GM23338 (cell line): ENCODE measurements around the gene PYGB. TPM values are rescaled to one million over a fixed set of nuclear protein-coding genes. Genes with fewer than 3 reads are reported as not detected.

Source experiments
- ATAC-seq: fragments of 200-7000 bp; cut with Tn5 transposase; 3 replicates; pipeline ENCODE4 v1.9.1; 2020
- DNase-seq: peaks from one replicate; pipeline ENCODE4 v3.0.0-alpha.2; 2015; ENCODE audit warnings: low spot score
- H2AFZ ChIP-seq: fragments of 200-600 bp; sonication (generic); 2 replicates; pipeline ENCODE4 v1.8.0; 2016; ENCODE audit warnings: antibody characterized with exemption, mild to moderate bottlenecking, moderate library complexity
- H3F3A ChIP-seq: fragments of 200-600 bp; sonication (generic); replicated peaks from 2 replicates; pipeline ENCODE4 v1.8.0; 2017; ENCODE audit warnings: antibody characterized with exemption, mixed run types, low read depth
- H3K27ac ChIP-seq: fragments of 200-600 bp; sonication (generic); 2 replicates; pipeline ENCODE4 v1.6.1; 2016; ENCODE audit warnings: low read depth
- H3K27me3 ChIP-seq: fragments of 200-600 bp; sonication (generic); 2 replicates; pipeline ENCODE4 v1.8.0; 2016; ENCODE audit warnings: mild to moderate bottlenecking, mixed run types, moderate library complexity; ENCODE audit not compliant: insufficient read depth
- H3K36me3 ChIP-seq: fragments of 200-600 bp; sonication (generic); 2 replicates; pipeline ENCODE4 v1.8.0; 2016; ENCODE audit warnings: mild to moderate bottlenecking; ENCODE audit not compliant: insufficient read depth
- H3K4me1 ChIP-seq: fragments of 200-600 bp; sonication (generic); 2 replicates; pipeline ENCODE4 v1.8.0; 2016; ENCODE audit warnings: mild to moderate bottlenecking, moderate library complexity; ENCODE audit not compliant: insufficient read depth
- H3K4me2 ChIP-seq: fragments of 200-600 bp; sonication (generic); 2 replicates; pipeline ENCODE4 v1.7.1; 2017; ENCODE audit warnings: mixed run types
- H3K4me3 ChIP-seq: fragments of 200-600 bp; sonication (generic); 2 replicates; pipeline ENCODE4 v1.6.1; 2016; ENCODE audit warnings: mixed run types
- H3K79me2 ChIP-seq: fragments of 200-600 bp; sonication (generic); replicated peaks from 2 replicates; pipeline ENCODE4 v1.8.0; 2017; ENCODE audit warnings: mild to moderate bottlenecking; ENCODE audit not compliant: insufficient read depth
- H3K9me2 ChIP-seq: fragments of 200-600 bp; sonication (generic); 2 replicates; pipeline ENCODE4 v1.8.0; 2017; ENCODE audit not compliant: insufficient read depth
- H4K20me1 ChIP-seq: fragments of 200-600 bp; sonication (generic); replicated peaks from 2 replicates; pipeline ENCODE4 v1.8.0; 2017; ENCODE audit warnings: mild to moderate bottlenecking; ENCODE audit not compliant: insufficient read depth
- H3K27ac Mint-ChIP-seq: 2 replicates; pipeline ENCODE4 v1.8.0; 2020; ENCODE audit warnings: inconsistent platforms, mild to moderate bottlenecking, moderate library complexity, mixed read lengths
- H3K27me3 Mint-ChIP-seq: 3 replicates; pipeline ENCODE4 v1.8.0; 2022; ENCODE audit warnings: low read depth, mild to moderate bottlenecking, moderate library complexity, mixed read lengths, inconsistent platforms; ENCODE audit not compliant: insufficient read depth, poor library complexity
- H3K36me3 Mint-ChIP-seq: 3 replicates; pipeline ENCODE4 v1.8.0; 2021; ENCODE audit warnings: low read depth, mild to moderate bottlenecking, inconsistent platforms, moderate library complexity, mixed read lengths
- H3K4me1 Mint-ChIP-seq: 3 replicates; pipeline ENCODE4 v1.8.0; 2020; ENCODE audit warnings: mild to moderate bottlenecking, inconsistent platforms, mixed read lengths
- H3K4me3 Mint-ChIP-seq: 3 replicates; pipeline ENCODE4 v1.8.0; 2021; ENCODE audit warnings: moderate library complexity, mild to moderate bottlenecking, inconsistent platforms, mixed read lengths
- H3K9me3 Mint-ChIP-seq: 3 replicates; pipeline ENCODE4 v1.8.0; 2020; ENCODE audit warnings: moderate library complexity, mild to moderate bottlenecking, inconsistent platforms, mixed read lengths
- CREB1 ChIP-seq: fragments of 250-450 bp; sonication (Bioruptor Pico); IDR thresholded peaks from 2 replicates; pipeline ENCODE4 v1.5.0; 2020; ENCODE audit warnings: low read depth, mild to moderate bottlenecking, moderate library complexity
- EZH2 ChIP-seq: fragments of 200-600 bp; sonication (generic); IDR thresholded peaks from one replicate; pipeline ENCODE4 v1.8.0; 2017; ENCODE audit warnings: antibody characterized with exemption, mild to moderate bottlenecking, low read depth; ENCODE audit not compliant: unreplicated experiment
- EZH2phosphoT487 ChIP-seq: fragments of 200-600 bp; sonication (generic); IDR thresholded peaks from one replicate; pipeline ENCODE4 v1.8.1; 2018; ENCODE audit warnings: antibody characterized with exemption; ENCODE audit not compliant: unreplicated experiment
- JUNB ChIP-seq: IDR thresholded peaks from one replicate; pipeline ENCODE4 v1.6.1; 2016; ENCODE audit warnings: antibody characterized with exemption; ENCODE audit not compliant: unreplicated experiment
- NANOG ChIP-seq: IDR thresholded peaks from 2 replicates; pipeline ENCODE4 v1.6.1; 2016; ENCODE audit warnings: antibody characterized with exemption, borderline replicate concordance
- POLR2AphosphoS5 ChIP-seq: IDR thresholded peaks from 2 replicates; pipeline ENCODE4 v1.6.1; 2016; ENCODE audit warnings: antibody characterized with exemption, low read depth
- STAT1 ChIP-seq: IDR thresholded peaks from one replicate; pipeline ENCODE4 v1.6.1; 2016; ENCODE audit warnings: antibody characterized with exemption; ENCODE audit not compliant: unreplicated experiment
- ZNF114 ChIP-seq: fragments of 250-450 bp; sonication (Bioruptor Pico); IDR thresholded peaks from 2 replicates; pipeline ENCODE4 v1.5.0; 2020; ENCODE audit warnings: mild to moderate bottlenecking, moderate library complexity
- ZNF331 ChIP-seq: fragments of 250-450 bp; sonication (Bioruptor Pico); IDR thresholded peaks from 2 replicates; pipeline ENCODE4 v1.5.0; 2020; ENCODE audit warnings: low read depth, mild to moderate bottlenecking, moderate library complexity
- polyA plus RNA-seq: library from polyadenylated mRNA; unstranded; fragments of >200 nt; fragmentation: Nextera tagmentation; extraction: Ambion mirVana; gene quantifications from 2 replicates; pipeline ENCODE4 v1.2.1, GENCODE V29; 2016
- total RNA-seq: library from RNA; depleted of rRNA; stranded (reverse); fragments of >200 nt; shearing (Covaris generic); gene quantifications from 2 replicates; pipeline ENCODE4 v1.2.3, GENCODE V29; 2014
- TF ChIP-seq, protein P1 (sequence below): fragments of 250-450 bp; sonication (Bioruptor Pico); IDR thresholded peaks from 2 replicates; pipeline ENCODE4 v1.5.0; 2020; ENCODE audit warnings: mild to moderate bottlenecking, moderate library complexity
- TF ChIP-seq, protein P2 (sequence below): IDR thresholded peaks from 2 replicates; pipeline ENCODE4 v1.6.1; 2016; ENCODE audit warnings: antibody characterized with exemption
- TF ChIP-seq, protein P3 (sequence below), 2 experiments: fragments of 200-600 bp in 1 of 2; sonication (generic) in 1 of 2; conservative IDR thresholded peaks; 2 replicates each; pipeline versions ENCODE4 v1.5.1 to v1.6.1; 2016 to 2017; ENCODE audit warnings: antibody characterized with exemption in 2 of 2, low read depth in 2 of 2, mild to moderate bottlenecking in 2 of 2, moderate library complexity in 1 of 2
- TF ChIP-seq, protein P4 (sequence below): IDR thresholded peaks from one replicate; pipeline ENCODE4 v1.6.1; 2018; ENCODE audit warnings: antibody characterized with exemption; ENCODE audit not compliant: unreplicated experiment

The PYGB gene
- total and polyA plus RNA-seq, 2 experiments from 2014 or later: 15.6 to 64.0 TPM

DNA sequence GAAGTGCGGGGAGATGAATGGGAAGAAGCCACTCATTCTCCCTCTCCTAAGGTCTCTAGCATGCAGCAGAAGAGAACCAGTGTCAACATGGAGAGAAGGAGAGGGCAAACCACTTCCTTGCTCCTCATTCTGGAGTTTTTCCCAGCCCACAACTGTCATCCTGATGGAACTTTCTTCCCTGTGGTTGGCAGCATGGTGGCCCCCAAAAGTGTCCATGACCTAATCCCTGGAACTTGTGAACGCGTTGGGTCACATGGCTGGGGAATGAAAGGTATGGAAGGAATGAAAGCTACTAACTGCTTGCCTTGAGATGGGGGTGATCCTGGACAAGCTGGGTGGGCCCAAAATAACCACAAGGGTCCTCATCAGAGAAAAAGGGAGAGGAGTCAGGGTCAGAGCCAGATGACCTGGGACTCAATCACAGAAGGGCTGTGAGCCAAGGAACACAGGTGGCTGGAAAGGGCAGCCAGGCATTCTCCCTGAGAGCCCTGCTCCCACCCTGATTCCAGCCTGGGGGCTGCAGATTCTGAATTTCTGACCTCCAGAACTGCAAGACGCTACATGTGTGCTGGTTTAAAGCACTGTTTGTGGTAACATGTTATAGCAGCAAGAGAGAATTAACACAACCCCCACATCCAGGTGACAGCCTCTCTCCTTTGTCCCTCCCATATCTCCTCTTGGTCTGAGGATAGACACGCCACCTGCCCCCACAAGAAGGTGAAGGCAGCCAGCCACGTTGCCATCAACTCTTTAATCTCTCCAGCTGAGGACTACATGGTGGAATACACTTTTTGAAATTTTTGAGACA, 63.2 kb downstream of the PYGB start:
- Histone ChIP-seq H3K4me1 (no peaks in the 10 kb centered on the region), H2AFZ (no peak overlapping the region), H3K79me2 (no peaks in the 10 kb centered on the region), H3K4me3 (no peak overlapping the region), H3F3A (no peaks in the 10 kb centered on the region), H3K27ac (no peak overlapping the region), H3K36me3 (0 out of 2 replicates have a peak, but pooled peaks cover 4% of the 10 kb centered on the region), H3K9me2 (no peaks in the 10 kb centered on the region), H3K27me3 (no peaks in the 10 kb centered on the region), H4K20me1 (0 out of 2 replicates have a peak, but pooled peaks cover 8% of the 10 kb centered on the region), H3K4me2 (no peak overlapping the region)
- Mint-ChIP-seq H3K9me3 (peaks cover 5% of the 10 kb centered on the region; the same call in 2 of the 3 replicates), H3K4me3 (no peak overlapping the region), H3K27me3 (peaks cover 12% of the 10 kb centered on the region), H3K27ac (peak overlapping the region; percentile 57; the same call in 1 of the 2 replicates), H3K36me3 (peaks cover 59% of the 10 kb centered on the region), H3K4me1 (peaks cover 12% of the 10 kb centered on the region)
- ATAC-seq (no peak), DNase-seq (no peak)
- TF ChIP-seq POLR2AphosphoS5 (no peak), NANOG (no peak), STAT1 (no peak), EZH2phosphoT487 (no peak), ZNF114 (CRISPR knock-in tag) (no peak), EZH2 (no peak), ZNF331 (no peak), CREB1 (no peak), JUNB (no peak)
- TF ChIP-seq, protein P1, sequence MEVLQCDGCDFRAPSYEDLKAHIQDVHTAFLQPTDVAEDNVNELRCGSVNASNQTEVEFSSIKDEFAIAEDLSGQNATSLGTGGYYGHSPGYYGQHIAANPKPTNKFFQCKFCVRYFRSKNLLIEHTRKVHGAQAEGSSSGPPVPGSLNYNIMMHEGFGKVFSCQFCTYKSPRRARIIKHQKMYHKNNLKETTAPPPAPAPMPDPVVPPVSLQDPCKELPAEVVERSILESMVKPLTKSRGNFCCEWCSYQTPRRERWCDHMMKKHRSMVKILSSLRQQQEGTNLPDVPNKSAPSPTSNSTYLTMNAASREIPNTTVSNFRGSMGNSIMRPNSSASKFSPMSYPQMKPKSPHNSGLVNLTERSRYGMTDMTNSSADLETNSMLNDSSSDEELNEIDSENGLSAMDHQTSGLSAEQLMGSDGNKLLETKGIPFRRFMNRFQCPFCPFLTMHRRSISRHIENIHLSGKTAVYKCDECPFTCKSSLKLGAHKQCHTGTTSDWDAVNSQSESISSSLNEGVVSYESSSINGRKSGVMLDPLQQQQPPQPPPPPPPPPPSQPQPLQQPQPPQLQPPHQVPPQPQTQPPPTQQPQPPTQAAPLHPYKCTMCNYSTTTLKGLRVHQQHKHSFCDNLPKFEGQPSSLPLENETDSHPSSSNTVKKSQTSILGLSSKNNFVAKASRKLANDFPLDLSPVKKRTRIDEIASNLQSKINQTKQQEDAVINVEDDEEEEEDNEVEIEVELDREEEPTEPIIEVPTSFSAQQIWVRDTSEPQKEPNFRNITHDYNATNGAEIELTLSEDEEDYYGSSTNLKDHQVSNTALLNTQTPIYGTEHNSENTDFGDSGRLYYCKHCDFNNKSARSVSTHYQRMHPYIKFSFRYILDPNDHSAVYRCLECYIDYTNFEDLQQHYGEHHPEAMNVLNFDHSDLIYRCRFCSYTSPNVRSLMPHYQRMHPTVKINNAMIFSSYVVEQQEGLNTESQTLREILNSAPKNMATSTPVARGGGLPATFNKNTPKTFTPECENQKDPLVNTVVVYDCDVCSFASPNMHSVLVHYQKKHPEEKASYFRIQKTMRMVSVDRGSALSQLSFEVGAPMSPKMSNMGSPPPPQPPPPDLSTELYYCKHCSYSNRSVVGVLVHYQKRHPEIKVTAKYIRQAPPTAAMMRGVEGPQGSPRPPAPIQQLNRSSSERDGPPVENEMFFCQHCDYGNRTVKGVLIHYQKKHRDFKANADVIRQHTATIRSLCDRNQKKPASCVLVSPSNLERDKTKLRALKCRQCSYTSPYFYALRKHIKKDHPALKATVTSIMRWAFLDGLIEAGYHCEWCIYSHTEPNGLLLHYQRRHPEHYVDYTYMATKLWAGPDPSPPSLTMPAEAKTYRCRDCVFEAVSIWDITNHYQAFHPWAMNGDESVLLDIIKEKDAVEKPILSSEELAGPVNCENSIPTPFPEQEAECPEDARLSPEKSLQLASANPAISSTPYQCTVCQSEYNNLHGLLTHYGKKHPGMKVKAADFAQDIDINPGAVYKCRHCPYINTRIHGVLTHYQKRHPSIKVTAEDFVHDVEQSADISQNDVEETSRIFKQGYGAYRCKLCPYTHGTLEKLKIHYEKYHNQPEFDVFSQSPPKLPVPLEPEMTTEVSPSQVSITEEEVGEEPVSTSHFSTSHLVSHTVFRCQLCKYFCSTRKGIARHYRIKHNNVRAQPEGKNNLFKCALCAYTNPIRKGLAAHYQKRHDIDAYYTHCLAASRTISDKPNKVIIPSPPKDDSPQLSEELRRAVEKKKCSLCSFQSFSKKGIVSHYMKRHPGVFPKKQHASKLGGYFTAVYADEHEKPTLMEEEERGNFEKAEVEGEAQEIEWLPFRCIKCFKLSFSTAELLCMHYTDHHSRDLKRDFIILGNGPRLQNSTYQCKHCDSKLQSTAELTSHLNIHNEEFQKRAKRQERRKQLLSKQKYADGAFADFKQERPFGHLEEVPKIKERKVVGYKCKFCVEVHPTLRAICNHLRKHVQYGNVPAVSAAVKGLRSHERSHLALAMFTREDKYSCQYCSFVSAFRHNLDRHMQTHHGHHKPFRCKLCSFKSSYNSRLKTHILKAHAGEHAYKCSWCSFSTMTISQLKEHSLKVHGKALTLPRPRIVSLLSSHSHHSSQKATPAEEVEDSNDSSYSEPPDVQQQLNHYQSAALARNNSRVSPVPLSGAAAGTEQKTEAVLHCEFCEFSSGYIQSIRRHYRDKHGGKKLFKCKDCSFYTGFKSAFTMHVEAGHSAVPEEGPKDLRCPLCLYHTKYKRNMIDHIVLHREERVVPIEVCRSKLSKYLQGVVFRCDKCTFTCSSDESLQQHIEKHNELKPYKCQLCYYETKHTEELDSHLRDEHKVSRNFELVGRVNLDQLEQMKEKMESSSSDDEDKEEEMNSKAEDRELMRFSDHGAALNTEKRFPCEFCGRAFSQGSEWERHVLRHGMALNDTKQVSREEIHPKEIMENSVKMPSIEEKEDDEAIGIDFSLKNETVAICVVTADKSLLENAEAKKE (CRISPR knock-in tag): no peak
- TF ChIP-seq, protein P2, sequence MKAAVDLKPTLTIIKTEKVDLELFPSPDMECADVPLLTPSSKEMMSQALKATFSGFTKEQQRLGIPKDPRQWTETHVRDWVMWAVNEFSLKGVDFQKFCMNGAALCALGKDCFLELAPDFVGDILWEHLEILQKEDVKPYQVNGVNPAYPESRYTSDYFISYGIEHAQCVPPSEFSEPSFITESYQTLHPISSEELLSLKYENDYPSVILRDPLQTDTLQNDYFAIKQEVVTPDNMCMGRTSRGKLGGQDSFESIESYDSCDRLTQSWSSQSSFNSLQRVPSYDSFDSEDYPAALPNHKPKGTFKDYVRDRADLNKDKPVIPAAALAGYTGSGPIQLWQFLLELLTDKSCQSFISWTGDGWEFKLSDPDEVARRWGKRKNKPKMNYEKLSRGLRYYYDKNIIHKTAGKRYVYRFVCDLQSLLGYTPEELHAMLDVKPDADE: no peak
- TF ChIP-seq, protein P3, sequence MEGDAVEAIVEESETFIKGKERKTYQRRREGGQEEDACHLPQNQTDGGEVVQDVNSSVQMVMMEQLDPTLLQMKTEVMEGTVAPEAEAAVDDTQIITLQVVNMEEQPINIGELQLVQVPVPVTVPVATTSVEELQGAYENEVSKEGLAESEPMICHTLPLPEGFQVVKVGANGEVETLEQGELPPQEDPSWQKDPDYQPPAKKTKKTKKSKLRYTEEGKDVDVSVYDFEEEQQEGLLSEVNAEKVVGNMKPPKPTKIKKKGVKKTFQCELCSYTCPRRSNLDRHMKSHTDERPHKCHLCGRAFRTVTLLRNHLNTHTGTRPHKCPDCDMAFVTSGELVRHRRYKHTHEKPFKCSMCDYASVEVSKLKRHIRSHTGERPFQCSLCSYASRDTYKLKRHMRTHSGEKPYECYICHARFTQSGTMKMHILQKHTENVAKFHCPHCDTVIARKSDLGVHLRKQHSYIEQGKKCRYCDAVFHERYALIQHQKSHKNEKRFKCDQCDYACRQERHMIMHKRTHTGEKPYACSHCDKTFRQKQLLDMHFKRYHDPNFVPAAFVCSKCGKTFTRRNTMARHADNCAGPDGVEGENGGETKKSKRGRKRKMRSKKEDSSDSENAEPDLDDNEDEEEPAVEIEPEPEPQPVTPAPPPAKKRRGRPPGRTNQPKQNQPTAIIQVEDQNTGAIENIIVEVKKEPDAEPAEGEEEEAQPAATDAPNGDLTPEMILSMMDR (conservative IDR thresholded peaks at IDR 0.05; ENCODE audit: low read depth in 2 of 2): no peak
- TF ChIP-seq, protein P4, sequence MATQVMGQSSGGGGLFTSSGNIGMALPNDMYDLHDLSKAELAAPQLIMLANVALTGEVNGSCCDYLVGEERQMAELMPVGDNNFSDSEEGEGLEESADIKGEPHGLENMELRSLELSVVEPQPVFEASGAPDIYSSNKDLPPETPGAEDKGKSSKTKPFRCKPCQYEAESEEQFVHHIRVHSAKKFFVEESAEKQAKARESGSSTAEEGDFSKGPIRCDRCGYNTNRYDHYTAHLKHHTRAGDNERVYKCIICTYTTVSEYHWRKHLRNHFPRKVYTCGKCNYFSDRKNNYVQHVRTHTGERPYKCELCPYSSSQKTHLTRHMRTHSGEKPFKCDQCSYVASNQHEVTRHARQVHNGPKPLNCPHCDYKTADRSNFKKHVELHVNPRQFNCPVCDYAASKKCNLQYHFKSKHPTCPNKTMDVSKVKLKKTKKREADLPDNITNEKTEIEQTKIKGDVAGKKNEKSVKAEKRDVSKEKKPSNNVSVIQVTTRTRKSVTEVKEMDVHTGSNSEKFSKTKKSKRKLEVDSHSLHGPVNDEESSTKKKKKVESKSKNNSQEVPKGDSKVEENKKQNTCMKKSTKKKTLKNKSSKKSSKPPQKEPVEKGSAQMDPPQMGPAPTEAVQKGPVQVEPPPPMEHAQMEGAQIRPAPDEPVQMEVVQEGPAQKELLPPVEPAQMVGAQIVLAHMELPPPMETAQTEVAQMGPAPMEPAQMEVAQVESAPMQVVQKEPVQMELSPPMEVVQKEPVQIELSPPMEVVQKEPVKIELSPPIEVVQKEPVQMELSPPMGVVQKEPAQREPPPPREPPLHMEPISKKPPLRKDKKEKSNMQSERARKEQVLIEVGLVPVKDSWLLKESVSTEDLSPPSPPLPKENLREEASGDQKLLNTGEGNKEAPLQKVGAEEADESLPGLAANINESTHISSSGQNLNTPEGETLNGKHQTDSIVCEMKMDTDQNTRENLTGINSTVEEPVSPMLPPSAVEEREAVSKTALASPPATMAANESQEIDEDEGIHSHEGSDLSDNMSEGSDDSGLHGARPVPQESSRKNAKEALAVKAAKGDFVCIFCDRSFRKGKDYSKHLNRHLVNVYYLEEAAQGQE: no peak
